Measurements from ENCODE around the gene TXNDC5. TPM values are rescaled to one million over a fixed set of nuclear protein-coding genes. Genes with fewer than 3 reads are reported as not detected.

Gene TXNDC5
- total RNA-seq, 2 experiments from 2014 or later, result 49.3 to 51.0 TPM

DNA sequence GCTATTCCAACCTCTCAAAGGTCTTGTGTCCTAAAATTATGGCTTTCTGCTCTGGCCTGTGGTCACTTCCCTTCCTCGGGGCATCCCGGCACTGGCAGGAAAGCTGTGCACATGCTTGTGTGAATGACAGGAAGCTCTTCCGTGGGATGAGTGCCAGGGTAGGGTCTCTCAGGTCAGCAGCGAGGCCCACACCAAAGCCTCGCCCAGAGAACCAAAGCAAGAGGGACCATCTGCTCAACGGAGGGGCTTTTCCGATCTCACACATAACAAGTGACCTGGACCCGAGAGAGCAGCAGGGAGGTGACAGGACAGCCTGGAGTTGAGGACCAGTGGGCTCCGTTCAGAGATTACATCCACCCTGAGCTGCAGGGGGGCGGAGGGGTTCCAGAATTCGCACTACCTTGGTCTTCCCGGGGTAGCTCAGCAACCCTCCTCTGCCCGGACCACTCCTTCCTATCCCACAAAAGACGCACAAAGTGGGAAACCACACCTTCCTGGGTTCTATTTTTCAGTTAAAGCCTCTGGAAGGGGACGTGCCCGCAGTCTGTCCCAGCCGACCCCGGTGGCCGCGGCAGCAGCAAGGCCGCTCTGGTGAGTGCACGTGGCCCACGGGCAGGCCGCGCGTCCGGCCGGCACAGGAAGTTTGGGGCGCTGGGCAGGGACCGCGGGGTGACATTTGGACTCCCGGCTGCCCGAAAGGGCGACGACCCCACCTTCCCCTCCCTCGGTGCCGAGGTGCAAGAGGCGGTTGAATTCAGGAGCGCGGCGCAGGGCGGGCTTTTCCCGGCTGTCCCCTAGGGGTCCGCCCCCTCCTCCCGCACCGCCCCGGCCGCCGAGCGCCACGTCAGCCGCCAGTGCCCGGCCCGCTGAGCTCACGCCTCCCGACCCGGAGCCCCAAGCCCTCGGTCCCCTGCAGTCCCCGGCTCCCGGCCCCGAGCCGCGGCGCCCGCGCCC is 988 bp downstream of the TXNDC5 start:
- Mint-ChIP-seq H3K27me3 (no peaks in the 10 kb centered on the region), H3K27ac (peak overlapping the region; percentile 60), H3K9me3 (no peaks in the 10 kb centered on the region), H3K36me3 (ENCODE audit: low read depth) (peaks cover 14% of the 10 kb centered on the region), H3K4me3 (peak overlapping the region; percentile 89), H3K4me1 (ENCODE audit: low read depth) (peaks cover 14% of the 10 kb centered on the region)
- intact Hi-C loops (cut with micrococcal nuclease), result no loop called here
- ATAC-seq, result peak; percentile 47
- ChIA-PET POLR2A (interaction anchor here (0.6 to 2.5 kb wide), 6 partner anchors 10 to 508 kb away, joined by 3 to 8 read pairs (median 4); no protein-coding TSS in a partner anchor), CTCF (interaction anchor here (1.0 to 1.6 kb wide), 3 partner anchors 101 to 149 kb away, joined by 3 to 4 read pairs (median 3); no protein-coding TSS in a partner anchor)
- TF ChIP-seq, protein P1, sequence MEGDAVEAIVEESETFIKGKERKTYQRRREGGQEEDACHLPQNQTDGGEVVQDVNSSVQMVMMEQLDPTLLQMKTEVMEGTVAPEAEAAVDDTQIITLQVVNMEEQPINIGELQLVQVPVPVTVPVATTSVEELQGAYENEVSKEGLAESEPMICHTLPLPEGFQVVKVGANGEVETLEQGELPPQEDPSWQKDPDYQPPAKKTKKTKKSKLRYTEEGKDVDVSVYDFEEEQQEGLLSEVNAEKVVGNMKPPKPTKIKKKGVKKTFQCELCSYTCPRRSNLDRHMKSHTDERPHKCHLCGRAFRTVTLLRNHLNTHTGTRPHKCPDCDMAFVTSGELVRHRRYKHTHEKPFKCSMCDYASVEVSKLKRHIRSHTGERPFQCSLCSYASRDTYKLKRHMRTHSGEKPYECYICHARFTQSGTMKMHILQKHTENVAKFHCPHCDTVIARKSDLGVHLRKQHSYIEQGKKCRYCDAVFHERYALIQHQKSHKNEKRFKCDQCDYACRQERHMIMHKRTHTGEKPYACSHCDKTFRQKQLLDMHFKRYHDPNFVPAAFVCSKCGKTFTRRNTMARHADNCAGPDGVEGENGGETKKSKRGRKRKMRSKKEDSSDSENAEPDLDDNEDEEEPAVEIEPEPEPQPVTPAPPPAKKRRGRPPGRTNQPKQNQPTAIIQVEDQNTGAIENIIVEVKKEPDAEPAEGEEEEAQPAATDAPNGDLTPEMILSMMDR (IDR thresholded peaks at IDR 0.05), result no peak
- DNase-seq, result peak; percentile 52

DNA sequence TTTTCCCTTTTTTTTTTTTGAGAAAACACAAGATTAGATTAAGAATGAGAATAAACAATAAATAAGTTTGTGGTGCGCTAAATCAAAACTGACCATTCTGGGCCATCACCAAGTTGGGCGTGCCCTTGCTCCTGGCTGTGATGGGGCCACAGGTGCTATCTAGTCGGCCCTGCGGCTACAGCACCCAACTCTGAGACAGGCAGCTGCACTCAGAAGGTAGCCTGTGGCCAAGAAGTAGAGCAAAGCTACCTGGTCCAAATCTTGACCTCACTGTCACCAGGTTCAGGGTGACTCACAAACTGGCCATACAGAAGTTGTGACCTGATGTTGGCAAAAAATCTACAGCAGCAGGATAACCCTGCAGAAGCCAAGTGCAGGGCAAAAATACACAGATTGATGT is 3.4 kb downstream of the TXNDC5 start:
- ChIA-PET CTCF (no interaction called here), POLR2A (no interaction called here)
- ATAC-seq (no peak), DNase-seq (no peak)
- Mint-ChIP-seq H3K4me1 (ENCODE audit: low read depth) (peaks cover 14% of the 10 kb centered on the region), H3K27me3 (no peaks in the 10 kb centered on the region), H3K36me3 (ENCODE audit: low read depth) (peaks cover 23% of the 10 kb centered on the region), H3K4me3 (no peak overlapping the region), H3K27ac (no peak overlapping the region), H3K9me3 (no peaks in the 10 kb centered on the region)
- TF ChIP-seq, protein P1 (IDR thresholded peaks at IDR 0.05), result no peak
- intact Hi-C loops (cut with micrococcal nuclease), result no loop called here

DNA sequence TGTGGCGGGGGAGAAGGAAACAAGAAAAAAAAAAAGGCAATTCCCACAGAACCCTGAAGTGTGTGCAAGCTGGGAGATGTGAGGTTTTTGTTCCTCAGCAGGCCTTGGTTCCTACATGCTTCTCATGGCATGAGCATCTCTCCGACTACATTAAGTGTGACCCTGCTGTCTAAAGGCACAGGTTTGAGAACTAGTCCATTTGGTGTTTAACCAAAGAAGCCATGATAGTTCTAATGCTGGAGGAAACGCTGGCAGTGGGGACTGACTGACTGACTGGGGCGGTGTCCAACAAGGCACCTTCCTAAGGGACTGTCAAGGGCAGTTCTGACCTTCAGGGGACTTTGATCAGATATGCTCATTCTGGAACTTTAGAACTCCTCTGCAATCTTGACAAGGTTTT is 3.8 kb downstream of the TXNDC5 start:
- no peak overlapping the region for H3K27ac Mint-ChIP-seq

DNA sequence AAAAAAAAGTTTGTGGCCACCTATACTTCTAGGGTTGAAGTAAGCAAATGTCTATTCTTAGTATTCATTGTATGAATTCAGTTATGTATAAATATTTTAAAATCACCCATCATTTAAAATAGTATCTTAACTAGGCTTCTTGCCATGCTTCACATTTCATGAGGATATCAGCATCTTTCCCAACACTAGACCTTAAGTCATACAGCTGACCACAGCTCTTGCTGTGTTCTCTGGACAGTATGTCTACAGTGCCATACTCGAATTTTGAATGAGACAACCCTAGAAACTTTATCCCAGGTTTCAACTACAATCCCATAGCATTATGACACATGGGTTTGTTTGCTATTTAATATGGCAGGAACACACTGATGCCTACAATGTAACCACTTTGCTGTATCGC is 5.2 kb downstream of the TXNDC5 start:
- Mint-ChIP-seq H3K27ac (no peak overlapping the region), H3K36me3 (ENCODE audit: low read depth) (peaks cover 31% of the 10 kb centered on the region), H3K4me1 (ENCODE audit: low read depth) (peaks cover 14% of the 10 kb centered on the region), H3K4me3 (no peak overlapping the region), H3K9me3 (no peaks in the 10 kb centered on the region), H3K27me3 (no peaks in the 10 kb centered on the region)
- ATAC-seq, result no peak
- no peak for DNase-seq
- CTCF ChIA-PET, result no interaction called here
- POLR2A ChIA-PET, result no interaction called here
- intact Hi-C loops (cut with micrococcal nuclease), result no loop called here
- TF ChIP-seq, protein P1 (IDR thresholded peaks at IDR 0.05), result no peak

More for the DNA sequence above, 3.8 kb downstream of the TXNDC5 start:
- H3K4me3 Mint-ChIP-seq, result no peak overlapping the region
- DNase-seq (no peak), ATAC-seq (no peak)
- TF ChIP-seq, protein P1 (IDR thresholded peaks at IDR 0.05), result no peak
- ChIA-PET CTCF (no interaction called here), POLR2A (no interaction called here)
- intact Hi-C loops (cut with micrococcal nuclease), result no loop called here
- peaks cover 26% of the 10 kb centered on the region for H3K36me3 Mint-ChIP-seq (ENCODE audit: low read depth)
- H3K27me3 Mint-ChIP-seq, result no peaks in the 10 kb centered on the region
- H3K9me3 Mint-ChIP-seq, result no peaks in the 10 kb centered on the region
- H3K4me1 Mint-ChIP-seq (ENCODE audit: low read depth), result peaks cover 14% of the 10 kb centered on the region

Data from activated CD8-positive, alpha-beta T cell treated with anti-CD3 and anti-CD28 coated beads for 36 hours (primary cell).